Smooth muscle cell of the pulmonary artery (primary cell): Measurements from ENCODE around the gene LY6G6D. TPM values are rescaled to one million over a fixed set of nuclear protein-coding genes. Genes with fewer than 3 reads are reported as not detected.

Experiments
- total RNA-seq: library from RNA; depleted of rRNA; stranded (reverse); fragments of >200 nt; gene quantifications from 2 replicates; pipeline ENCODE4 v1.2.3, GENCODE V29; 2014

LY6G6D gene
- total RNA-seq, 1 donor from 2014 or later, result not detected

Other genes starting within 250 kb of the LY6G6D start
- 14.8 and 15.8 TPM in 2 replicates for gene MICB, start 217.2 kb upstream of the LY6G6D start, total RNA-seq
- not detected in 2 replicates for gene MCCD1, start 186.4 kb upstream of the LY6G6D start, total RNA-seq
- 221 and 228 TPM in 2 replicates for gene DDX39B, start 173.3 kb upstream of the LY6G6D start, total RNA-seq
- 1.5 and 4.3 TPM in 2 replicates for gene ATP6V1G2, start 168.7 kb upstream of the LY6G6D start, total RNA-seq
- gene NFKBIL1, start 167.7 kb upstream of the LY6G6D start, total RNA-seq, result 22.7 and 27.5 TPM in 2 replicates
- not detected in 2 replicates for gene LTA, start 143.1 kb upstream of the LY6G6D start, total RNA-seq
- not detected in 2 replicates for gene TNF, start 139.8 kb upstream of the LY6G6D start, total RNA-seq
- not detected in 2 replicates for gene LTB, start 132.9 kb upstream of the LY6G6D start, total RNA-seq
- gene LST1, start 129.1 kb upstream of the LY6G6D start, total RNA-seq, result 0.23 TPM in 1 of 2 replicates, not detected in the other
- not detected in 2 replicates for gene NCR3, start 122.3 kb upstream of the LY6G6D start, total RNA-seq
- gene AIF1, start 100.1 kb upstream of the LY6G6D start, total RNA-seq, result not detected in 2 replicates
- gene PRRC2A, start 94.6 kb upstream of the LY6G6D start, total RNA-seq, result 61.8 and 76.9 TPM in 2 replicates
- 194 and 208 TPM in 2 replicates for gene BAG6, start 62.7 kb upstream of the LY6G6D start, total RNA-seq
- gene APOM, start 59.5 kb upstream of the LY6G6D start, total RNA-seq, result 1.0 and 1.6 TPM in 2 replicates
- 20.9 and 23.3 TPM in 2 replicates for gene C6orf47, start 54.6 kb upstream of the LY6G6D start, total RNA-seq
- 9.7 and 14.1 TPM in 2 replicates for gene GPANK1, start 50.4 kb upstream of the LY6G6D start, total RNA-seq
- gene CSNK2B, start 49.3 kb upstream of the LY6G6D start, total RNA-seq, result 75.1 and 82.0 TPM in 2 replicates
- gene LY6G5B, start 45.4 kb upstream of the LY6G6D start, total RNA-seq, result 1.9 and 4.0 TPM in 2 replicates
- gene LY6G5C, start 34.3 kb upstream of the LY6G6D start, total RNA-seq, result 0.26 and 0.85 TPM in 2 replicates
- 47.6 and 50.4 TPM in 2 replicates for gene ABHD16A, start 12.0 kb upstream of the LY6G6D start, total RNA-seq
- not detected in 2 replicates for gene LY6G6F, start 8.5 kb upstream of the LY6G6D start, total RNA-seq
- not detected in 2 replicates for gene LY6G6C, start 6.4 kb downstream of the LY6G6D start, total RNA-seq
- gene MPIG6B, start 8.0 kb downstream of the LY6G6D start, total RNA-seq, result not detected in 2 replicates
- gene DDAH2, start 14.0 kb downstream of the LY6G6D start, total RNA-seq, result 66.1 and 86.1 TPM in 2 replicates
- 417 and 463 TPM in 2 replicates for gene CLIC1, start 21.2 kb downstream of the LY6G6D start, total RNA-seq
- 3.8 and 6.6 TPM in 2 replicates for gene MSH5, start 24.7 kb downstream of the LY6G6D start, total RNA-seq
- 0.78 and 0.79 TPM in 2 replicates for gene SAPCD1, start 47.3 kb downstream of the LY6G6D start, total RNA-seq
- gene VWA7, start 62.0 kb downstream of the LY6G6D start, total RNA-seq, result 0.26 and 0.46 TPM in 2 replicates
- 50.8 and 109 TPM in 2 replicates for gene VARS1, start 80.4 kb downstream of the LY6G6D start, total RNA-seq
- gene LSM2, start 91.6 kb downstream of the LY6G6D start, total RNA-seq, result 16.7 and 16.9 TPM in 2 replicates
- 1.9 and 2.2 TPM in 2 replicates for gene HSPA1L, start 99.9 kb downstream of the LY6G6D start, total RNA-seq
- gene HSPA1A, start 100.2 kb downstream of the LY6G6D start, total RNA-seq, result 133 and 166 TPM in 2 replicates
- gene HSPA1B, start 112.4 kb downstream of the LY6G6D start, total RNA-seq, result 113 and 154 TPM in 2 replicates
- 75.7 and 102 TPM in 2 replicates for gene NEU1, start 147.5 kb downstream of the LY6G6D start, total RNA-seq
- 0.20 TPM in 1 of 2 replicates, not detected in the other for gene SLC44A4, start 163.6 kb downstream of the LY6G6D start, total RNA-seq
- 57.3 and 69.7 TPM in 2 replicates for gene EHMT2, start 182.3 kb downstream of the LY6G6D start, total RNA-seq
- 7.6 and 9.8 TPM in 2 replicates for gene ZBTB12, start 186.7 kb downstream of the LY6G6D start, total RNA-seq
- gene C2, start 212.4 kb downstream of the LY6G6D start, total RNA-seq, result 1.7 and 4.7 TPM in 2 replicates
- 49.7 and 81.0 TPM in 2 replicates for gene CFB, start 230.7 kb downstream of the LY6G6D start, total RNA-seq
- 78.7 and 86.4 TPM in 2 replicates for gene NELFE, start 243.6 kb downstream of the LY6G6D start, total RNA-seq
- 66.7 and 73.4 TPM in 2 replicates for gene SKIC2, start 243.8 kb downstream of the LY6G6D start, total RNA-seq